Glutamatergic neuron (in vitro differentiated cells): ENCODE results near the gene LDLRAD1. TPM values are rescaled to one million over a fixed set of nuclear protein-coding genes. Genes with fewer than 3 reads are reported as not detected.

ENCODE experiments used
- DNase-seq: peaks from one replicate; pipeline ENCODE4 v3.0.0; 2022
- H3K27ac Mint-ChIP-seq: one replicate; pipeline ENCODE4 v1.8.0; 2020; ENCODE audit warnings: mild to moderate bottlenecking, mixed read lengths, inconsistent platforms; ENCODE audit not compliant: unreplicated experiment
- H3K27me3 Mint-ChIP-seq: one replicate; pipeline ENCODE4 v1.8.0; 2020; ENCODE audit warnings: mild to moderate bottlenecking, moderate library complexity, mixed read lengths, inconsistent platforms; ENCODE audit not compliant: unreplicated experiment
- H3K36me3 Mint-ChIP-seq: one replicate; pipeline ENCODE4 v1.8.0; 2020; ENCODE audit warnings: mild to moderate bottlenecking, mixed read lengths, inconsistent platforms; ENCODE audit not compliant: unreplicated experiment
- H3K4me1 Mint-ChIP-seq: one replicate; pipeline ENCODE4 v1.8.0; 2020; ENCODE audit warnings: mild to moderate bottlenecking, low read depth, mixed read lengths, inconsistent platforms; ENCODE audit not compliant: unreplicated experiment
- H3K4me3 Mint-ChIP-seq: one replicate; pipeline ENCODE4 v1.8.0; 2020; ENCODE audit warnings: mild to moderate bottlenecking, mixed read lengths, inconsistent platforms; ENCODE audit not compliant: unreplicated experiment
- H3K9me3 Mint-ChIP-seq: one replicate; pipeline ENCODE4 v1.8.0; 2020; ENCODE audit warnings: mild to moderate bottlenecking, moderate library complexity, mixed read lengths, inconsistent platforms; ENCODE audit not compliant: unreplicated experiment
- CTCF ChIP-seq: fragments of 200-600 bp; sonication (generic); IDR thresholded peaks from one replicate; pipeline ENCODE4 v1.5.0; 2021; ENCODE audit not compliant: partially characterized antibody, unreplicated experiment
- total RNA-seq: library from RNA; stranded (reverse); fragmentation: NEBNext Ultra II Directional; extraction: Animal tissue kit (Norgen Biotek cat#: 25700); gene quantifications from one replicate; pipeline ENCODE4 v1.2.1, GENCODE V29; 2021; ENCODE audit not compliant: unreplicated experiment

Gene LDLRAD1
- total RNA-seq, 1 donor from 2014 or later: not detected

- Mint-ChIP-seq H3K27me3 (peaks cover 4% of the 10 kb centered on the region), H3K36me3 (no peaks in the 10 kb centered on the region), H3K4me3 (no peak overlapping the region), H3K4me1 (peaks cover 2% of the 10 kb centered on the region), H3K9me3 (peaks cover 5% of the 10 kb centered on the region), H3K27ac (no peak overlapping the region)
- TF ChIP-seq CTCF: no peak
- DNase-seq: no peak
Measured at GRCh38 chr1:54016343-54017282, 1.4 kb downstream of the LDLRAD1 start.

- Mint-ChIP-seq H3K9me3 (peaks cover 7% of the 10 kb centered on the region), H3K27ac (no peak overlapping the region), H3K4me1 (no peaks in the 10 kb centered on the region), H3K4me3 (no peak overlapping the region), H3K36me3 (no peaks in the 10 kb centered on the region), H3K27me3 (peaks cover 7% of the 10 kb centered on the region)
- DNase-seq: no peak
- no peak for TF ChIP-seq CTCF
Measured at GRCh38 chr1:54014009-54014629, 3.9 kb downstream of the LDLRAD1 start.

- Mint-ChIP-seq H3K4me3 (no peak overlapping the region), H3K27ac (no peak overlapping the region), H3K4me1 (no peaks in the 10 kb centered on the region), H3K36me3 (no peaks in the 10 kb centered on the region), H3K9me3 (peaks cover 7% of the 10 kb centered on the region), H3K27me3 (peaks cover 7% of the 10 kb centered on the region)
- no peak for TF ChIP-seq CTCF
- DNase-seq: no peak
Measured at GRCh38 chr1:54013393-54014008, 4.5 kb downstream of the LDLRAD1 start.

GRCh38 chr1:54012863-54013262 lies 5.1 kb downstream of the LDLRAD1 start:
- H3K27ac Mint-ChIP-seq: no peak overlapping the region
- TF ChIP-seq CTCF: no peak
- no peak for DNase-seq
- H3K4me3 Mint-ChIP-seq: no peak overlapping the region
- peaks cover 7% of the 10 kb centered on the region for H3K9me3 Mint-ChIP-seq
- peaks cover 7% of the 10 kb centered on the region for H3K27me3 Mint-ChIP-seq
- no peaks in the 10 kb centered on the region for H3K4me1 Mint-ChIP-seq
- no peaks in the 10 kb centered on the region for H3K36me3 Mint-ChIP-seq
